GM08714 (cell line): ENCODE measurements around the gene MED13L.
"Not testable (repeated sequence)": the region's sequence is repeated elsewhere in the genome, so short reads cannot be mapped to it uniquely, and the experiment has no call there.

Source experiments
- H3K4me3 ChIP-seq: fragments of 200-500 bp; sonication (Bioruptor generic); 2 replicates; pipeline ENCODE4 v1.5.1; 2014; ENCODE audit warnings: mild to moderate bottlenecking, low read length, inconsistent platforms
- ZNF274 ChIP-seq: IDR thresholded peaks from 2 replicates; pipeline ENCODE4 v1.6.1; 2012; ENCODE audit warnings: mild to moderate bottlenecking, low read depth, low read length

The MED13L gene

GRCh38 chr12:116297224-116297834, 19.8 kb upstream of the MED13L start:
- TF ChIP-seq ZNF274 = no peak
- H3K4me3 ChIP-seq = no peak overlapping the region

- TF ChIP-seq ZNF274 = no peak
- H3K4me3 ChIP-seq = no peak overlapping the region
These were observed 18.1 kb upstream of the MED13L start for GRCh38 chr12:116295327-116296263.

GRCh38 chr12:116294454-116295165, 17.1 kb upstream of the MED13L start:
- no peak overlapping the region for H3K4me3 ChIP-seq
- TF ChIP-seq ZNF274 = no peak

DNA sequence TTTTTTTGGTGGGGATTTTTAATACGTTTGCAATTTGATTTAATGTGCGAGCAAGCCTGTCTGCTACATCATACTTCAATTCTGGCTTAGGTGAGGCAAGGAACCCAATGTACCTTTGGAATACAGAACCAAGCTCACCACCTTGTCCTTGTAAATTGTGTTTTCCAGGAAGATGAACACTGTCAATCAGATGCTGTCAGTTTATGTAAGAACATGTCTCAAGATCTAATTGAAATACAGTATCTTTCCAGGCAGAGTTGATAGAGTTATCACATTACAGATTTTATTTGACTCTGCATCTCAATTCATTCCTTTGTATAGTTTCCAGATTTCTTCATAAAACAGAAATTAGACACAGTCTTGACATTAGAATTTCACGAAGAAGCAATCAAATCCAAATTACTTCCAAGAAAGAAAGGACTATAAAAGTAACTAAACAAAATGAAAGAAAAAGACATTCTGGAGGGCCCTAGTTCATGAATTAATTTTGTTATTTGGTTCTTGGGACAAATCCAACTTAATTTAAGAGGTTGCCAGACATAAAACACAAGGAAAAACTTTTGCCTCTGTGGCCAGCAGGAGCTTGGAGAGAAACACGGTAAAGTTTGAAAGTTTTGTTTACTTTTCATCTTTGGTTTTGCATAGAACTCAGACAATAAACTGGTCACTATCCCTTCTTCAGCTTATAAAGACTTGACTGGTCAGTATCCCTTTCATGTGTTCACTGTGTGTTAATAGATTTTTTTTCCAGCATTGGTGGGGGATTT, 16.4 kb upstream of the MED13L start:
- no peak for TF ChIP-seq ZNF274
- no peak overlapping the region for H3K4me3 ChIP-seq

- TF ChIP-seq ZNF274 = no peak
- H3K4me3 ChIP-seq = no peak overlapping the region
These were observed 13.7 kb upstream of the MED13L start for GRCh38 chr12:116291218-116291617.

- TF ChIP-seq ZNF274 = no peak
- no peak overlapping the region for H3K4me3 ChIP-seq
These were observed 11.2 kb upstream of the MED13L start for GRCh38 chr12:116288735-116289134.

DNA sequence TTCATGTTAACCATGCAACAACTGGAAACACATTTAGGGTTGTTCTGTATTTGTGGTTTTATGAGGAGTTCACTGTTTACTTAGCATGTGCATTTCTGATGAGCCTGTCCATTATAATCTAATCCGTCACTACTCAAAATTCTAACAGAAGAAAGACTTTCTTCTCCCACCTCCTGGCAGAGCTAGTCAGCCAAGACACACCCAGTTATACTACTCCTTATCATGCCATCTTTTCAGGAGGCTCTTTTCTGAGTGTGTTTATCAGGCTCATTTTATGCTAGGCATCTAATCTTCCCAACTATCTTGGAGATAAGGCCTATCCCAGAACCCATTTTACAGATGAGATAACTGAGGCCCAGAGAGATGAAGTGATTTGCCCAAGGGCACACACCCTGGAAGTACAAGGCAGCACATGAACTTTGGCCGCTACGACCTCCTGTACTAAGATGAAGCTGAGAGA, 10.4 kb upstream of the MED13L start:
- H3K4me3 ChIP-seq = no peak overlapping the region

GRCh38 chr12:116284396-116284795, 6.9 kb upstream of the MED13L start:
- no peak for TF ChIP-seq ZNF274
- no peak overlapping the region for H3K4me3 ChIP-seq

More for the DNA sequence above, 10.4 kb upstream of the MED13L start:
- no peak for TF ChIP-seq ZNF274

- H3K4me3 ChIP-seq = not testable (repeated sequence)
These were observed 6.4 kb upstream of the MED13L start for GRCh38 chr12:116283881-116284280.

GRCh38 chr12:116282371-116283286, 5.1 kb upstream of the MED13L start:
- TF ChIP-seq ZNF274 = no peak
- H3K4me3 ChIP-seq = no peak overlapping the region; the same call in 1 of the 2 replicates

DNA sequence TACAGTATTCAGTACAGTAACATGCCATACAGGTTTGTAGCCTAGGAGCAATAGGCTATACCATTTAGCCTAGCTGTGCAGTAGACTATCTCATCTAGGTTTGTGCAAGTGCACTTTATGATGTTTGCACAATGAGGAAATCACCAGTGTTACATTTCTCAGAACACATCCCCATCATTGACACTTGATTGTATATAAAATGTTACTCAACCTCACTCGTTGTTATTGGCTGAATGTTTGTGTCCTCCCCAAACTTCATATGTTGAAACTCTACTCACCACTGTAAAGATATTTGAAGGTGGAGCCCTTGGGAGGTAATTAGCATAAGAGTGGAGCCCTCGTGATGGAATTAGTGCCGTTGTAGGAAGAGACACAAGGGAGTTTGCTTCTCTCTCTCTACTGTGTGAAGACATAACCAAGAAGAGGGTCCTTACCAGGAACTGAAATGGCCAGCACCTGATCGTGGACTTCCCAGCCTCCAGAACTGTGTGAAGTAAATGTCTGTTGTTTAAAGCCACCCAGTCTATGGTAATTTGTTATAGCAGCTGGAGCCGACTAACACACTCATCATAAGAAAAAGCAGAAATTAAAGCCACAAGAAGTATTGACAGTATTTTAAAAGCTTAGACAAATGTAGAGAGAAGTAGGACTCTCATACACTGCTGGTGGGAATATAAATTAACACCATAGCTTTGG, 3.2 kb upstream of the MED13L start:
- H3K4me3 ChIP-seq = no peak overlapping the region
- TF ChIP-seq ZNF274 = no peak

DNA sequence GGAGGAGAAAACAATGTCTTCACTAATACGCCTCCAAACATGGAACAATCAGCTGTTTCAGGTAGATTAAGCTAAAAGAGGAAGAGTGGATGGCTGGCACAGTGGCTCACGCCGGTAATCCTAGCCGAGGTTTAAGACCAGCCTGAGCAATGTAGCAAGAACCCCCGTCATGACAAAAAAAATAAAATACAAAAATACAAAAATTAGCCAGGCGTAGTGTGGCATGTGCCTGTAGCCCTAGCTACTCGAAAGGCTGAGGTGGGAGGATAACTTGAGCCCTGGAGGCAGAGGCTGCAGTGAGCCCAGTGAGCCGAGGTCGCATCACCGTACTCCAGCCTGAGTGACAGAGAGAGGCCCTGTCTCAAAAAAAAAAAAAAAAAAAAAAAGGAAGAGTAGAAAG, 1.2 kb upstream of the MED13L start:
- no peak overlapping the region for H3K4me3 ChIP-seq
- TF ChIP-seq ZNF274 = no peak

DNA sequence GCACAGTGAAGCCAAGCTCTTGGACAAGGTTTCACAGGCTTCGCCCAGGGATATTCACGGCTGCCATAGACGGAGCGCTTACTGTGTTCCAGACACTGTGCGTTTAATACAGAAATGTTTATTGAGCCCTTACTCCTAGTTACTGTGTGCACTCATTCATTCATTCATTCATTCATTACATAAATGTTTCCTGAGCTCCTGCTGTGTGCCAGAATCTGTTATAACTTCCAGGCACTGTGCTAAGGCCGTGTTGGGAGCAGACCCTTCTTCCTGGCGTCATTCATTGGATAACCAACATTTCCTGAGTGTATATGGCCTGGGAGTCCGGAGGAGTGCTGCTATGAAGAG, 760 bp upstream of the MED13L start:
- no peak for TF ChIP-seq ZNF274
- H3K4me3 ChIP-seq = peak overlapping the region; percentile 53; the same call in 1 of the 2 replicates
